BJ (cell line): ENCODE data around the gene LIMCH1. TPM values are rescaled to one million over a fixed set of nuclear protein-coding genes. Genes with fewer than 3 reads are reported as not detected.

Source experiments
- CTCF ChIA-PET: fragments of 350-600 bp; formaldehyde crosslinking; extraction: SDS; loops from one replicate; lab custom pipeline; 2021; ENCODE audit warnings: antibody characterized with exemption, inconsistent platforms; lab: Yijun Ruan, JAX
- POLR2A ChIA-PET: fragments of 300-600 bp; sonication (Branson Sonifier 250); formaldehyde crosslinking; extraction: SDS; loops from one replicate; lab custom pipeline; 2021; ENCODE audit warnings: antibody characterized with exemption; lab: Charles Lee
- DNase-seq: peaks from one replicate; pipeline ENCODE4 v3.0.0-alpha.2; 2011; ENCODE audit warnings: low read depth
- H3K27me3 ChIP-seq: 2 replicates; pipeline ENCODE4 v1.6.0; 2011; ENCODE audit warnings: low read length; ENCODE audit not compliant: control insufficient read depth, insufficient read depth
- H3K36me3 ChIP-seq: 2 replicates; pipeline ENCODE4 v1.5.1; 2011; ENCODE audit warnings: low read length; ENCODE audit not compliant: control insufficient read depth, insufficient read depth
- H3K4me3 ChIP-seq: 2 replicates; pipeline ENCODE4 v1.5.1; 2011; ENCODE audit warnings: low read depth, mild to moderate bottlenecking, control low read depth, low read length
- polyA plus RNA-seq: library from polyadenylated mRNA; depleted of rRNA; stranded (reverse); fragments of >200 nt; gene quantifications from 2 replicates; pipeline ENCODE4 v1.2.3, GENCODE V29; 2011
- TF ChIP-seq, protein P1 (sequence below): IDR thresholded peaks from 2 replicates; pipeline ENCODE4 v1.5.1; 2011; ENCODE audit warnings: low read depth, mild to moderate bottlenecking, control low read depth, inconsistent platforms, low read length, moderate library complexity; ENCODE audit not compliant: insufficient read depth

LIMCH1 gene
- polyA plus RNA-seq, 1 experiment, result 133 TPM

GRCh38 chr4:41668024-41668423 lies 130.1 kb downstream of the LIMCH1 start:
- POLR2A ChIA-PET, result no interaction called here
- TF ChIP-seq, protein P1, sequence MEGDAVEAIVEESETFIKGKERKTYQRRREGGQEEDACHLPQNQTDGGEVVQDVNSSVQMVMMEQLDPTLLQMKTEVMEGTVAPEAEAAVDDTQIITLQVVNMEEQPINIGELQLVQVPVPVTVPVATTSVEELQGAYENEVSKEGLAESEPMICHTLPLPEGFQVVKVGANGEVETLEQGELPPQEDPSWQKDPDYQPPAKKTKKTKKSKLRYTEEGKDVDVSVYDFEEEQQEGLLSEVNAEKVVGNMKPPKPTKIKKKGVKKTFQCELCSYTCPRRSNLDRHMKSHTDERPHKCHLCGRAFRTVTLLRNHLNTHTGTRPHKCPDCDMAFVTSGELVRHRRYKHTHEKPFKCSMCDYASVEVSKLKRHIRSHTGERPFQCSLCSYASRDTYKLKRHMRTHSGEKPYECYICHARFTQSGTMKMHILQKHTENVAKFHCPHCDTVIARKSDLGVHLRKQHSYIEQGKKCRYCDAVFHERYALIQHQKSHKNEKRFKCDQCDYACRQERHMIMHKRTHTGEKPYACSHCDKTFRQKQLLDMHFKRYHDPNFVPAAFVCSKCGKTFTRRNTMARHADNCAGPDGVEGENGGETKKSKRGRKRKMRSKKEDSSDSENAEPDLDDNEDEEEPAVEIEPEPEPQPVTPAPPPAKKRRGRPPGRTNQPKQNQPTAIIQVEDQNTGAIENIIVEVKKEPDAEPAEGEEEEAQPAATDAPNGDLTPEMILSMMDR, result no peak
- CTCF ChIA-PET, result interaction anchor here (0.6 to 1.9 kb wide), 3 partner anchors 16 to 387 kb away, joined by 3 to 6 read pairs (median 3); no protein-coding TSS in a partner anchor

DNA sequence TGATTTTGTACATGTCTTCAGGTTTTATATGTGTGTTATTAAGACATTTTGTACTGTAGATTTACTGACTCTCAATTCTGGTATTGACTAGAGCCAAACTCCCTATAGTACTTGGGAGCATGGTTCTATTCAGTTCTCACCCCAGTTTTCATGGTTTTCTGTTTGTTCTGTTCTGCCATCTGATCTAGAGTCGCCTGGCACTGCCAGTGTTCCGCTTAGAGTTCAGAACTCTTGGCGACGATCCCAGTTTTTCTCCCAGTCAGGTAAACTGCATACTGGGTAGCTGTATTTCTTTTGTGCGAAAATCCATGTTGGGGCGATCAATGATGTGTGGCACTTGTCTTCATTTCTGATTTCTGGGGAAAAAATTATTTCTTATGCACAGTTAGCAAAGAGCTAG lies 132.6 kb downstream of the LIMCH1 start:
- no peak for DNase-seq
- Histone ChIP-seq H3K4me3 (no peak overlapping the region), H3K27me3 (no peaks in the 10 kb centered on the region), H3K36me3 (peaks cover 1% of the 10 kb centered on the region)
- ChIA-PET POLR2A (no interaction called here), CTCF (no interaction called here)
- TF ChIP-seq, protein P1, result no peak

More at GRCh38 chr4:41668024-41668423, 130.1 kb downstream of the LIMCH1 start:
- no peak for DNase-seq
- no peaks in the 10 kb centered on the region for H3K36me3 ChIP-seq
- H3K4me3 ChIP-seq, result no peak overlapping the region
- H3K27me3 ChIP-seq, result no peaks in the 10 kb centered on the region

DNA sequence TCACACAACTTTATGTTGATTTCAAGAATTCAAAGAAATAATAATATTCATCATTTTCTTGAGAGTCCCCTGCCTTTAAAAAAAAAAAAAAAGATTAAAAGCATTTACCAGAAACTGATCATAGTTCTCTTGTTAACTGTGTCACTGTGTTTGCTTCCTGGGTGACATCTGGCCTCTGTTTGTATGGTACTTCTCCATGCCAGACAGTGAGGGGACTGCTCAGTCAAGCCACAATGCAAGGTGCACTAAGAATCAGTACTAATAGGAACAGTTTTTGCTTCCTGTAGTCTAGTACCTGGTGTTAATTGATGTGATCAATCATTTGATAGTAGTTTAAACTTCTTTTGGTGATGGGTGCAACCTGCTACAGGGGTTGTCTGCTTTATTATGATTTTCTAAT lies 133.0 kb downstream of the LIMCH1 start:
- TF ChIP-seq, protein P1, result no peak
- ChIA-PET POLR2A (no interaction called here), CTCF (no interaction called here)
- H3K4me3 ChIP-seq, result no peak overlapping the region
- DNase-seq, result no peak
- H3K27me3 ChIP-seq, result no peaks in the 10 kb centered on the region
- peaks cover 1% of the 10 kb centered on the region for H3K36me3 ChIP-seq

GRCh38 chr4:41678086-41678816 lies 140.3 kb downstream of the LIMCH1 start:
- H3K27me3 ChIP-seq, result no peaks in the 10 kb centered on the region
- CTCF ChIA-PET, result interaction anchor here (1.1 kb wide), 1 partner anchor 16 kb away, joined by 3 read pairs; no protein-coding TSS in a partner anchor
- H3K4me3 ChIP-seq, result no peak overlapping the region
- TF ChIP-seq, protein P1, result no peak
- POLR2A ChIA-PET, result interaction anchor here (0.6 kb wide), 1 partner anchor 293 kb away, joined by 4 read pairs; no protein-coding TSS in a partner anchor
- peaks cover 6% of the 10 kb centered on the region for H3K36me3 ChIP-seq
- no peak for DNase-seq

GRCh38 chr4:41678951-41679350 lies 141.0 kb downstream of the LIMCH1 start:
- DNase-seq, result no peak
- TF ChIP-seq, protein P1, result no peak
- Histone ChIP-seq H3K27me3 (no peaks in the 10 kb centered on the region), H3K36me3 (peaks cover 5% of the 10 kb centered on the region), H3K4me3 (no peak overlapping the region)
- POLR2A ChIA-PET, result interaction anchor here (0.6 kb wide), 1 partner anchor 294 kb away, joined by 4 read pairs; no protein-coding TSS in a partner anchor
- CTCF ChIA-PET, result interaction anchor here (0.8 to 1.1 kb wide), 2 partner anchors 15 to 17 kb away, joined by 3 read pairs; no protein-coding TSS in a partner anchor
